DND-41 (cell line): ENCODE data around the gene POLR2E.

Experiments used
- ATAC-seq: fragments of 200-7000 bp; cut with Tn5 transposase; 3 replicates; pipeline ENCODE4 v1.9.1; 2021; ENCODE audit warnings: low read depth; ENCODE audit not compliant: insufficient read depth
- DNase-seq: peaks from one replicate; pipeline ENCODE4 v3.0.0-alpha.2; 2020
- H2AFZ ChIP-seq: 2 replicates; pipeline ENCODE4 v1.6.0; 2012; ENCODE audit warnings: low read depth, low read length
- H3K27ac ChIP-seq: 2 replicates; pipeline ENCODE4 v1.5.1; 2012; ENCODE audit warnings: low read length, inconsistent platforms
- H3K27me3 ChIP-seq: fragments of 200-600 bp; sonication (generic); 2 replicates; pipeline ENCODE4 v1.6.0; 2012; ENCODE audit warnings: low read length, mild to moderate bottlenecking, inconsistent platforms; ENCODE audit not compliant: insufficient read depth, poor library complexity
- H3K36me3 ChIP-seq: 2 replicates; pipeline ENCODE4 v1.5.1; 2012; ENCODE audit warnings: low read length, inconsistent platforms; ENCODE audit not compliant: insufficient read depth
- H3K4me1 ChIP-seq: 2 replicates; pipeline ENCODE4 v1.5.1; 2012; ENCODE audit warnings: mild to moderate bottlenecking, low read length; ENCODE audit not compliant: insufficient read depth
- H3K4me2 ChIP-seq: 2 replicates; pipeline ENCODE4 v1.6.0; 2012; ENCODE audit warnings: mild to moderate bottlenecking, moderate library complexity, low read length, inconsistent platforms; ENCODE audit not compliant: insufficient read depth
- H3K4me3 ChIP-seq, 2 experiments: fragments of 200-600 bp in 1 of 2; shearing (Covaris generic) in 1 of 2; 2 replicates each; pipeline ENCODE4 v1.5.1; 2012 to 2016; ENCODE audit warnings: inconsistent platforms in 2 of 2, low read length in 2 of 2, mild to moderate bottlenecking in 2 of 2, low read depth in 1 of 2, moderate library complexity in 1 of 2
- H3K79me2 ChIP-seq: 2 replicates; pipeline ENCODE4 v1.6.0; 2012; ENCODE audit warnings: low read length, inconsistent platforms; ENCODE audit not compliant: insufficient read depth
- H3K9ac ChIP-seq: 2 replicates; pipeline ENCODE4 v1.6.0; 2012; ENCODE audit warnings: low read depth, mild to moderate bottlenecking, inconsistent platforms, low read length, moderate library complexity
- H3K9me3 ChIP-seq: 2 replicates; pipeline ENCODE4 v1.5.1; 2012; ENCODE audit warnings: low read length, moderate library complexity, mild to moderate bottlenecking, inconsistent platforms; ENCODE audit not compliant: insufficient read depth, severe bottlenecking
- H4K20me1 ChIP-seq: 2 replicates; pipeline ENCODE4 v1.6.0; 2012; ENCODE audit warnings: low read length; ENCODE audit not compliant: insufficient read depth
- CTCF ChIP-seq: IDR thresholded peaks from 2 replicates; pipeline ENCODE4 v1.5.1; 2012; ENCODE audit warnings: borderline replicate concordance, low read length, moderate library complexity, mild to moderate bottlenecking; ENCODE audit not compliant: poor library complexity, severe bottlenecking; ENCODE audit errors: extremely low read depth
- EZH2 ChIP-seq: IDR thresholded peaks from 3 replicates; pipeline ENCODE4 v1.6.1; 2012; ENCODE audit warnings: borderline replicate concordance, low read depth, mild to moderate bottlenecking, moderate library complexity, low read length, inconsistent platforms; ENCODE audit not compliant: severe bottlenecking

Gene POLR2E

GRCh38 chr19:1066251-1066747 is 28.9 kb downstream of the POLR2E start:
- peaks cover 47% of the 10 kb centered on the region for H3K4me1 ChIP-seq
- H3K4me3 ChIP-seq = peak overlapping the region; percentile 84 to 97; a peak in 3 of 4 replicates
- peak overlapping the region; percentile 96 for H3K9ac ChIP-seq
- H3K9me3 ChIP-seq = no peaks in the 10 kb centered on the region
- H3K27ac ChIP-seq = peak overlapping the region; percentile 88
- H3K27me3 ChIP-seq = no peaks in the 10 kb centered on the region
- ATAC-seq (no peak), DNase-seq (no peak)
- H2AFZ ChIP-seq = peak overlapping the region; percentile 78
- TF ChIP-seq EZH2 (no peak), CTCF (no peak)
- peaks cover 18% of the 10 kb centered on the region for H4K20me1 ChIP-seq
- peaks cover 42% of the 10 kb centered on the region for H3K79me2 ChIP-seq
- H3K4me2 ChIP-seq = peak overlapping the region; percentile 92
- H3K36me3 ChIP-seq = peaks cover 28% of the 10 kb centered on the region

GRCh38 chr19:1065606-1066109 is 29.5 kb downstream of the POLR2E start:
- DNase-seq (no peak), ATAC-seq (no peak)
- H3K27ac ChIP-seq = no peak overlapping the region
- no peaks in the 10 kb centered on the region for H3K9me3 ChIP-seq
- H3K9ac ChIP-seq = 0 out of 2 replicates have a peak overlapping the region, but pooled peaks have one; percentile 96
- peaks cover 47% of the 10 kb centered on the region for H3K4me1 ChIP-seq
- TF ChIP-seq CTCF (no peak), EZH2 (no peak)
- H3K4me2 ChIP-seq = peak overlapping the region; percentile 92
- peaks cover 38% of the 10 kb centered on the region for H3K79me2 ChIP-seq
- peaks cover 23% of the 10 kb centered on the region for H3K36me3 ChIP-seq
- H4K20me1 ChIP-seq = peaks cover 16% of the 10 kb centered on the region
- no peak overlapping the region for H2AFZ ChIP-seq
- H3K27me3 ChIP-seq = no peaks in the 10 kb centered on the region
- peak overlapping the region in 1 of 2 experiments; percentile 12; a peak in 1 of 4 replicates for H3K4me3 ChIP-seq

- DNase-seq = peak; percentile 62
- Histone ChIP-seq H3K79me2 (peaks cover 37% of the 10 kb centered on the region), H3K9ac (no peak overlapping the region), H3K4me3 (0 out of 4 replicates have a peak overlapping the region, but pooled peaks of 1 of the 2 experiments have one; percentile 12), H3K4me2 (peak overlapping the region; percentile 92), H3K27ac (no peak overlapping the region), H3K4me1 (peaks cover 47% of the 10 kb centered on the region), H3K9me3 (no peaks in the 10 kb centered on the region), H3K36me3 (peaks cover 19% of the 10 kb centered on the region), H4K20me1 (peaks cover 16% of the 10 kb centered on the region), H3K27me3 (no peaks in the 10 kb centered on the region), H2AFZ (no peak overlapping the region)
- TF ChIP-seq CTCF (peak; percentile 72), EZH2 (no peak)
- peak; percentile 39; the same call in 2 of the 3 replicates for ATAC-seq
These were observed 30.2 kb downstream of the POLR2E start for GRCh38 chr19:1064661-1065605.
